Measurements from ENCODE around the gene RNF103. TPM values are rescaled to one million over a fixed set of nuclear protein-coding genes. Genes with fewer than 3 reads are reported as not detected.

The RNF103 gene
- total and polyA plus RNA-seq, 2 of the 13 experiments (the other 11 are each of a cell fraction or from before 2014, with no cell fraction given), result 19.8 to 21.1 TPM

DNA sequence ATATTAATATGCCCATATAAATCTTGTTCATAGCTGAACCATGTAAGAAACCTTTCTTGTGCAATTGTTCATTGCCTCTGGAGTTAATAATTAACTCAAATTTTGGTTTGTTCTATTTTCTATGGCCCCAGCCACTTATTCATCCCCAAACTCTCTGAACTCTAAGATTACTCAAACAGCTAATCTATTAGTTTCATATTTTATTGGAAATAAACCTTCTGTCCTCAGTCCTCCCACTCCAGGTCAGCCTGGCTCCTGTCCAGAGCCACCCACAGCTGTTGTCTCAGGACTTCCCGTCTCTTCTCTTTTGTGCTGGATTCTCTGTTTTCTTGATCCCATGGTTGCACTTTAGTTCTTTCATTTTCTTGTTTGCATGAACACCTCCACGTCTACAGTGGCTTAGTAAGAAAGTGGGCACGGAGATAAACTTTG is 4.4 kb upstream of the RNF103 start (continued):
- TF ChIP-seq SMARCE1 (IDR thresholded peaks at IDR 0.05; ENCODE audit: borderline replicate concordance), result no peak
- no peak for TF ChIP-seq ZNF83 (CRISPR knock-in tag; IDR thresholded peaks at IDR 0.05; ENCODE audit: borderline replicate concordance)
- TF ChIP-seq, protein P1, sequence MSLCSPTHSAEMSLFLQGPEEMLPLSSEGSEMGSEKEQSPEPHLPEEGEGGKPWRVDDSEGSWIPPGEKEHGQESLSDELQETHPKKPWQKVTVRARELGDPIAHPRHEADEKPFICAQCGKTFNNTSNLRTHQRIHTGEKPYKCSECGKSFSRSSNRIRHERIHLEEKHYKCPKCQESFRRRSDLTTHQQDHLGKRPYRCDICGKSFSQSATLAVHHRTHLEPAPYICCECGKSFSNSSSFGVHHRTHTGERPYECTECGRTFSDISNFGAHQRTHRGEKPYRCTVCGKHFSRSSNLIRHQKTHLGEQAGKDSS (CRISPR knock-in tag; IDR thresholded peaks at IDR 0.05; ENCODE audit: borderline replicate concordance, low read depth), result no peak
- no peak for TF ChIP-seq SRSF4 (IDR thresholded peaks at IDR 0.05; ENCODE audit: low read depth, low read length, poor library complexity, severe bottlenecking)
- no peak for TF ChIP-seq AGO2 (optimal IDR thresholded peaks at IDR 0.05; ENCODE audit: low read depth, low read length)
- no peak for TF ChIP-seq HOXA7 (CRISPR knock-in tag; IDR thresholded peaks at IDR 0.05)
- TF ChIP-seq ZNF296 (CRISPR knock-in tag; conservative IDR thresholded peaks at IDR 0.05), result no peak
- TF ChIP-seq ZFYVE20 (CRISPR knock-in tag; IDR thresholded peaks at IDR 0.05; ENCODE audit: borderline replicate concordance, low read depth), result no peak
- TF ChIP-seq, protein P2, sequence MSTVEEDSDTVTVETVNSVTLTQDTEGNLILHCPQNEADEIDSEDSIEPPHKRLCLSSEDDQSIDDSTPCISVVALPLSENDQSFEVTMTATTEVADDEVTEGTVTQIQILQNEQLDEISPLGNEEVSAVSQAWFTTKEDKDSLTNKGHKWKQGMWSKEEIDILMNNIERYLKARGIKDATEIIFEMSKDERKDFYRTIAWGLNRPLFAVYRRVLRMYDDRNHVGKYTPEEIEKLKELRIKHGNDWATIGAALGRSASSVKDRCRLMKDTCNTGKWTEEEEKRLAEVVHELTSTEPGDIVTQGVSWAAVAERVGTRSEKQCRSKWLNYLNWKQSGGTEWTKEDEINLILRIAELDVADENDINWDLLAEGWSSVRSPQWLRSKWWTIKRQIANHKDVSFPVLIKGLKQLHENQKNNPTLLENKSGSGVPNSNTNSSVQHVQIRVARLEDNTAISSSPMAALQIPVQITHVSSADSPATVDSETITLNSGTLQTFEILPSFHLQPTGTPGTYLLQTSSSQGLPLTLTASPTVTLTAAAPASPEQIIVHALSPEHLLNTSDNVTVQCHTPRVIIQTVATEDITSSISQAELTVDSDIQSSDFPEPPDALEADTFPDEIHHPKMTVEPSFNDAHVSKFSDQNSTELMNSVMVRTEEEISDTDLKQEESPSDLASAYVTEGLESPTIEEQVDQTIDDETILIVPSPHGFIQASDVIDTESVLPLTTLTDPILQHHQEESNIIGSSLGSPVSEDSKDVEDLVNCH (CRISPR knock-in tag; IDR thresholded peaks at IDR 0.05), result no peak
- TF ChIP-seq SETDB1 (CRISPR knock-in tag; IDR thresholded peaks at IDR 0.05; ENCODE audit: borderline replicate concordance), result no peak
- TF ChIP-seq, protein P3, sequence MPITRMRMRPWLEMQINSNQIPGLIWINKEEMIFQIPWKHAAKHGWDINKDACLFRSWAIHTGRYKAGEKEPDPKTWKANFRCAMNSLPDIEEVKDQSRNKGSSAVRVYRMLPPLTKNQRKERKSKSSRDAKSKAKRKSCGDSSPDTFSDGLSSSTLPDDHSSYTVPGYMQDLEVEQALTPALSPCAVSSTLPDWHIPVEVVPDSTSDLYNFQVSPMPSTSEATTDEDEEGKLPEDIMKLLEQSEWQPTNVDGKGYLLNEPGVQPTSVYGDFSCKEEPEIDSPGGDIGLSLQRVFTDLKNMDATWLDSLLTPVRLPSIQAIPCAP (CRISPR knock-in tag; IDR thresholded peaks at IDR 0.05; ENCODE audit: low read depth), result no peak
- TF ChIP-seq SUZ12 (IDR thresholded peaks at IDR 0.05; ENCODE audit: low read depth, low read length), result no peak
- peak; percentile 57 for TF ChIP-seq SAP130 (CRISPR knock-in tag; IDR thresholded peaks at IDR 0.05; ENCODE audit: low read depth)
- TF ChIP-seq ZMYM2 (CRISPR knock-in tag; IDR thresholded peaks at IDR 0.05), result no peak
- 0 out of 2 replicates have a peak, but pooled peaks have one; percentile 35 for TF ChIP-seq SMAD3 (CRISPR knock-in tag; IDR thresholded peaks at IDR 0.05)
- TF ChIP-seq, protein P4, sequence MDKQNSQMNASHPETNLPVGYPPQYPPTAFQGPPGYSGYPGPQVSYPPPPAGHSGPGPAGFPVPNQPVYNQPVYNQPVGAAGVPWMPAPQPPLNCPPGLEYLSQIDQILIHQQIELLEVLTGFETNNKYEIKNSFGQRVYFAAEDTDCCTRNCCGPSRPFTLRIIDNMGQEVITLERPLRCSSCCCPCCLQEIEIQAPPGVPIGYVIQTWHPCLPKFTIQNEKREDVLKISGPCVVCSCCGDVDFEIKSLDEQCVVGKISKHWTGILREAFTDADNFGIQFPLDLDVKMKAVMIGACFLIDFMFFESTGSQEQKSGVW (CRISPR knock-in tag; IDR thresholded peaks at IDR 0.05; ENCODE audit: borderline replicate concordance), result no peak
- TF ChIP-seq, protein P5, sequence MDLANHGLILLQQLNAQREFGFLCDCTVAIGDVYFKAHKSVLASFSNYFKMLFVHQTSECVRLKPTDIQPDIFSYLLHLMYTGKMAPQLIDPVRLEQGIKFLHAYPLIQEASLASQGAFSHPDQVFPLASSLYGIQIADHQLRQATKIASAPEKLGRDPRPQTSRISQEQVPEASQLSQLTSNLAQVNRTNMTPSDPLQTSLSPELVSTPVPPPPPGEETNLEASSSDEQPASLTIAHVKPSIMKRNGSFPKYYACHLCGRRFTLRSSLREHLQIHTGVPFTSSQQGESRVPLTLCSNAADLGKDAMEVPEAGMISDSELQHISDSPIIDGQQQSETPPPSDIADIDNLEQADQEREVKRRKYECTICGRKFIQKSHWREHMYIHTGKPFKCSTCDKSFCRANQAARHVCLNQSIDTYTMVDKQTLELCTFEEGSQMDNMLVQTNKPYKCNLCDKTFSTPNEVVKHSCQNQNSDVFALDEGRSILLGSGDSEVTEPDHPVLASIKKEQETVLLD (CRISPR knock-in tag; IDR thresholded peaks at IDR 0.05; ENCODE audit: low read depth), result no peak
- no peak for TF ChIP-seq TOPORS (CRISPR knock-in tag; IDR thresholded peaks at IDR 0.05)
- peak; percentile 40; the same call in 1 of the 2 replicates for TF ChIP-seq KAT8 (CRISPR knock-in tag; IDR thresholded peaks at IDR 0.05)
- TF ChIP-seq HNRNPUL1 (IDR thresholded peaks at IDR 0.05; ENCODE audit: low read depth, low read length), result no peak
- no peak for TF ChIP-seq MAZ (IDR thresholded peaks at IDR 0.05; ENCODE audit: borderline replicate concordance, low read depth, low read length)
- TF ChIP-seq MAZ (CRISPR knock-in tag; IDR thresholded peaks at IDR 0.05; ENCODE audit: low read depth), result no peak

Data from HepG2 (cell line).